Parathyroid adenoma (tissue), 2 donors: ENCODE measurements around the gene TFEB.

Experiments
- H2AFZ ChIP-seq: fragments of 300-600 bp; sonication (generic); one replicate; pipeline ENCODE4 v1.7.0; 2017; ENCODE audit warnings: antibody characterized with exemption, mild to moderate bottlenecking
- H3K27ac ChIP-seq: fragments of 300-600 bp; sonication (generic); one replicate; pipeline ENCODE4 v1.7.0; 2017
- H3K27me3 ChIP-seq: fragments of 300-600 bp; sonication (generic); one replicate; pipeline ENCODE4 v1.7.0; 2017; ENCODE audit warnings: low read length; ENCODE audit not compliant: control insufficient read depth, insufficient read depth
- H3K36me3 ChIP-seq: fragments of 300-600 bp; sonication (generic); one replicate; pipeline ENCODE4 v1.7.0; 2017; ENCODE audit warnings: low read length; ENCODE audit not compliant: control insufficient read depth, insufficient read depth
- H3K4me1 ChIP-seq: fragments of 300-600 bp; sonication (generic); one replicate; pipeline ENCODE4 v1.7.0; 2017; ENCODE audit warnings: control low read depth
- H3K4me2 ChIP-seq: fragments of 300-600 bp; sonication (generic); one replicate; pipeline ENCODE4 v1.7.0; 2017; ENCODE audit warnings: low read length
- H3K4me3 ChIP-seq: fragments of 300-600 bp; sonication (generic); one replicate; pipeline ENCODE4 v1.7.0; 2017; ENCODE audit warnings: low read depth, low read length
- H3K79me2 ChIP-seq: fragments of 300-600 bp; sonication (generic); one replicate; pipeline ENCODE4 v1.7.0; 2017; ENCODE audit warnings: control low read depth
- H3K9ac ChIP-seq: fragments of 300-600 bp; sonication (generic); one replicate; pipeline ENCODE4 v1.7.0; 2017; ENCODE audit warnings: mild to moderate bottlenecking
- H3K9me3 ChIP-seq: fragments of 300-600 bp; sonication (generic); one replicate; pipeline ENCODE4 v1.7.0; 2017; ENCODE audit warnings: low read length; ENCODE audit not compliant: control insufficient read depth
- TF ChIP-seq, protein P1 (sequence below): fragments of 300-600 bp; sonication (generic); IDR thresholded peaks from one replicate; pipeline ENCODE4 v1.7.0; 2017; ENCODE audit warnings: antibody characterized with exemption, mild to moderate bottlenecking
- donor health status: primary hyperparathyroidism.

Gene TFEB

DNA sequence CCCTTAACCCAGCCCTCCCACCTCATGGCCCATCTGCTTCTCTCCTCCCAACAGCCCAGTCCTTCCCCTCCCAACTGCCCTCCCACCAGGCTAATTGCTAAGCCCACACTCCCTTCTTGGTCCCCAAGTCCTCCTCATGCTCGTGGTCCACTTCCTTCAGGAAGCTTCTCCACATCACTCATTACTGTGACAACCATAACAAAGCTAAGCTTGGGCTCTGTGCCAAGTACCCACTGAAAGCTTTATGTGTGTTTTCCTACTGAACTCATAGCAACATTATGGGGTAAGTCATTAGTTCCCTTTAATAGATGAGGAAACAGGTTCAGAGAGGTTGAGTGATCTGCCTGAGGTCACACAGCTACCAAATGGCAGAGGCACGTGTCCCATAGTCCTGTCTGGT lies 28.1 kb upstream of the TFEB start:
- Histone ChIP-seq H3K9ac (no peak overlapping the region), H3K9me3 (no peaks in the 10 kb centered on the region), H3K4me1 (no peaks in the 10 kb centered on the region), H3K27me3 (no peaks in the 10 kb centered on the region), H3K4me2 (no peak overlapping the region), H3K4me3 (no peak overlapping the region), H2AFZ (no peak overlapping the region), H3K79me2 (no peaks in the 10 kb centered on the region), H3K27ac (no peak overlapping the region), H3K36me3 (no peaks in the 10 kb centered on the region)
- TF ChIP-seq, protein P1, sequence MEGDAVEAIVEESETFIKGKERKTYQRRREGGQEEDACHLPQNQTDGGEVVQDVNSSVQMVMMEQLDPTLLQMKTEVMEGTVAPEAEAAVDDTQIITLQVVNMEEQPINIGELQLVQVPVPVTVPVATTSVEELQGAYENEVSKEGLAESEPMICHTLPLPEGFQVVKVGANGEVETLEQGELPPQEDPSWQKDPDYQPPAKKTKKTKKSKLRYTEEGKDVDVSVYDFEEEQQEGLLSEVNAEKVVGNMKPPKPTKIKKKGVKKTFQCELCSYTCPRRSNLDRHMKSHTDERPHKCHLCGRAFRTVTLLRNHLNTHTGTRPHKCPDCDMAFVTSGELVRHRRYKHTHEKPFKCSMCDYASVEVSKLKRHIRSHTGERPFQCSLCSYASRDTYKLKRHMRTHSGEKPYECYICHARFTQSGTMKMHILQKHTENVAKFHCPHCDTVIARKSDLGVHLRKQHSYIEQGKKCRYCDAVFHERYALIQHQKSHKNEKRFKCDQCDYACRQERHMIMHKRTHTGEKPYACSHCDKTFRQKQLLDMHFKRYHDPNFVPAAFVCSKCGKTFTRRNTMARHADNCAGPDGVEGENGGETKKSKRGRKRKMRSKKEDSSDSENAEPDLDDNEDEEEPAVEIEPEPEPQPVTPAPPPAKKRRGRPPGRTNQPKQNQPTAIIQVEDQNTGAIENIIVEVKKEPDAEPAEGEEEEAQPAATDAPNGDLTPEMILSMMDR: no peak

DNA sequence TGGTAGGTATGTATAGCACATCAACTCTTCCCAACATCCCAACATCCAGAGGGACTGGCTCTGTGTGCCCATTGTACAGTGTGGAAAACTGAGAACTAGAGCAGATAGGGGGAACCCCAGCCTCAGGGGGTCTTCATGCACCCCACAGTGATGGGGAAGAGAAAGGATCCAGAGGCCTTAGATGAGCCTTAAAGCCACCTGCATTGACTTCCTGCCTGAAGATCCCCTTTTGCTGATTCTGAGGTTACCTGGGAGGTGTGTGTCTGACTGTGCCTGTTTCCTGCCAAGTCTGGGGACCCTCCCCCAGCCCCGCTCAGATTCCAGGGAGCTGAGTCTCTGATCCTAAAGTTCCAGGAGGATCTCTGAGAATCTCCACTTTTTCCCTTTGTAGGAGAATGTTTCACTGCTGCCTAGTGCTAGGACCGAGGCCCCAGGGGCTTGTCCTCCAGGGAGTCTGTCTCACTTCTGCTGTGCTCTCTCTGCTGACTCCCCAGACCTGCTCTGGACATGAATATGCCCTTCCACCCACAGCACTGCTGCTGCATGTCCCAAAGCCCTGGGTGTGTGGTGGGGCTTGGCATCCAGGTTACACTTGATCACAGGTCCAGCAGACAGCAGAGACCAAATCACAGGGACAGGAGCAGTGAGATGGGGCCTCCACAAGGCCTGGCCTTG lies 24.6 kb upstream of the TFEB start:
- Histone ChIP-seq H3K27ac (no peak overlapping the region), H3K4me2 (no peak overlapping the region), H3K36me3 (no peaks in the 10 kb centered on the region), H3K4me3 (no peak overlapping the region), H3K79me2 (no peaks in the 10 kb centered on the region), H3K9me3 (no peaks in the 10 kb centered on the region), H3K27me3 (no peaks in the 10 kb centered on the region), H3K9ac (no peak overlapping the region), H3K4me1 (no peaks in the 10 kb centered on the region), H2AFZ (no peak overlapping the region)
- TF ChIP-seq, protein P1: no peak

DNA sequence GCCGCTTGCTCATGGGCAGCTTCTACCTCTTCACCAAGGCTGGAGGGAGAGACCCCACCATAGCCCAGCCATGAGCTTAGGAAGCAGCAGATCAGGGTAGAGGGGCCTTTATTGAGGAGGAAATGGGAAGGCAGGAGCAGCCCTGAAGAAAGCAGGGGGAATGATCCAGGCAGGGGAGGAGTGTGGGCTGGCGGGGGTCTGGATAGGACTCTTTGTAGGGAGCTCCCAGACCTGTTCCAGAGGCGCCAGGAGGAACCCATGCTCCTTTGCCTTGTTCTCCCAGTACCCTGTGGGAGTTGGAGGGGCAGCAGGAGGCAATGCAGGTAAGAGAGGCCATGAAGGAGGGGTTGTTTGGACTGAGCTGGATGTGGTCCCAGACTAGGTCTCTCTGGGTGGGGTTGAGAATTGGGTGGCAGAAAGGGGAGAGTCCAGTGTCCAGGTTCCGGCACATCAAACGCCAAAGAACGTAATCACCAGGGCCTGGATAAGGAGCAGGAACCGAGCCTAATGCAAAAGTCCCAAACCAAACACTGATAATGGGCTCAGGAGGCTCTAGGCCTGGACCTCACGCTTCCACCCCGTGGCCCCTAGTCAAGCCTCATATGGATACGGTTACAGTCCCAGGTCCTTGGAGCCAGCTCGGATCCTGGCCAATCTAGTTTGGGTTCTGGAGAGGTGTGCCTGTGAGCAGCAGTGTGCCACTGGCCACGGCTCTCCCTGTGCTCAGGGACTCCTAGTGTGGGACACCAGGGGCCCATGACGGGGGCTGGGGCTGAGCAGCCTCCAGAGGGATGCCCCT lies 23.9 kb upstream of the TFEB start:
- Histone ChIP-seq H3K27ac (no peak overlapping the region), H3K9me3 (no peaks in the 10 kb centered on the region), H3K9ac (no peak overlapping the region), H3K36me3 (no peaks in the 10 kb centered on the region), H3K4me1 (no peaks in the 10 kb centered on the region), H3K79me2 (no peaks in the 10 kb centered on the region), H2AFZ (no peak overlapping the region), H3K4me2 (no peak overlapping the region), H3K4me3 (no peak overlapping the region), H3K27me3 (no peaks in the 10 kb centered on the region)
- TF ChIP-seq, protein P1: no peak

DNA sequence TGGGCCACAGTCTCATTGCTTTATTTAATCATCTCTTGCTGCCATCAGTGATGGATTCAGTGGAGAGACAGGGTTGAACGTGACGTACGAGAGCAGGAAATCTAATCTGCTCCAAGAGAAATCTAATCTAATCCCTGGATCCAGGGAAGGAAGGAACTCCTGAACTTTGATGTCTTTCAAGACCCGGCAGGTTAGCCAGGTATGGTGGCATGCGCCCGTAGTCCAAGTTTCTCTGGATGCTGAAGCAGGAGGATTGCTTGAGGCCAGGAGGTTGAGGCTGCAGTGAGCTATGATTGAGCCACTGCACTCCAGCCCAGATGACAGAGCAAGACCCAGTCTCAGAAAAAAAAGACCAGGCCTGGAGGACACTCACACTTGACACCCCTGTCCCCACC lies 23.2 kb upstream of the TFEB start:
- no peaks in the 10 kb centered on the region for H3K27me3 ChIP-seq
- H3K79me2 ChIP-seq: no peaks in the 10 kb centered on the region
- no peak overlapping the region for H3K27ac ChIP-seq
- H3K4me1 ChIP-seq: no peaks in the 10 kb centered on the region
- H3K4me2 ChIP-seq: no peak overlapping the region
- H3K9ac ChIP-seq: no peak overlapping the region
- H3K4me3 ChIP-seq: no peak overlapping the region
- no peaks in the 10 kb centered on the region for H3K9me3 ChIP-seq
- TF ChIP-seq, protein P1: no peak
- no peak overlapping the region for H2AFZ ChIP-seq
- H3K36me3 ChIP-seq: no peaks in the 10 kb centered on the region
